HG03558 (cell line): ENCODE results near the gene EEF1AKMT2.
A peak's percentile ranks its signal among the peaks of the same experiment; 100 is the strongest.

ENCODE experiments used
- ATAC-seq: cut with Tn5 transposase; IDR thresholded peaks from one replicate; pipeline ENCODE4 v1.9.1; 2021; ENCODE audit warnings: moderate number of reproducible peaks; ENCODE audit not compliant: unreplicated experiment; ENCODE audit errors: extremely low read depth

The EEF1AKMT2 gene

DNA sequence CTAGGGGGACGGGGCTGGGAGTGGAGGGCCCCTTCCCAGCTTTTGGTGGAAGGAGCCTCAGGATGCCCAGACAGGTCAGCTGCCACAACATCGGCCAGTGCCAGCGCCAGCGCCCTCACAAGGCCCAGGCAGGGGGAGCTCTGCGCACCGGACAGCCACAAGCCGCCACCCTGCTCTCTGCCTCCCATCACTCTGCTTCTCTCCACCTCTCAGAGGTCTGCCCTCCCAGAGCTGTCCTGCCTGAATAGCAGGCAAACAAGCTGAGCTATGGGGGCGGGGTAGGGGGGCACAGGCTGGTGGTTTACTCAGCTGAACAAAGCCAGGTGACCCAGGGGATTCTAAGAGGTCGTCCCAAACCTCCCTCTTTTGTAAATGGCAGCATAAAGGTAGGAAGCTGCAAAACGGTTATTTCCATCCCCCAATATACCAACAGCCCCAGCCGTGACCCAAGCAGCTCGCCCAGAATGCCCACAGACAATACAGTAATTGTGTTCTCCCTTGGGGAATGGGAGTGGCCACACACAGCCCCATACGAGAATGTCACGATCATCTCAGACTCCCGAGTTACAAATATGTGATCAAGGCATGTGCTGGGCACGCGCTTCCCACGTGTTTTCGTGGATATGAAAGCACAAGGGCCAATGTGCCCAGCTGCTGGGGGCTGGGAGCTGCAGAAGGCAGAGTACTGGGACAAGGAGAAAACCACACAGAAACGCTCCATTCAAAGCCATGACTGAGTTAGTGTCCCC is 67.2 kb downstream of the EEF1AKMT2 start:
- ATAC-seq, result no peak

DNA sequence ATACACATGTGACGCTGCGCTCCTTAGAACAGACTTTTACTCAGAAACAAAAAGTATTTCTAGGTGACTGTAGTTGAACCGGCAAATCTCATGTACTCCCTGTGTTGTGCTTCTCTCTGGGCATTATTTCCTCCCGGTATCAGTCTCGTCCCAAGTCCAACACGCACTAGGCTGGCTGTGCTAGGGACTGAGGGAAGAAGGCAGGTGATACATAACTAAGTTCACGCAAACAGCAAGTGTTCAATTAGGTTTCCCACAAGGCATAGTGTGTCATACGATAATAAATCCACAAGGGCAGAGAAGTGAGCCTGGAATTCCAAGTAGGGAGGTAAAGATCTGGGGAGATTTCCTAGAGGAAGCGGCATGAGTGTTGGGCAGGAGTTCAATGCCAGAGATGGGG is 67.9 kb downstream of the EEF1AKMT2 start:
- ATAC-seq, result no peak

DNA sequence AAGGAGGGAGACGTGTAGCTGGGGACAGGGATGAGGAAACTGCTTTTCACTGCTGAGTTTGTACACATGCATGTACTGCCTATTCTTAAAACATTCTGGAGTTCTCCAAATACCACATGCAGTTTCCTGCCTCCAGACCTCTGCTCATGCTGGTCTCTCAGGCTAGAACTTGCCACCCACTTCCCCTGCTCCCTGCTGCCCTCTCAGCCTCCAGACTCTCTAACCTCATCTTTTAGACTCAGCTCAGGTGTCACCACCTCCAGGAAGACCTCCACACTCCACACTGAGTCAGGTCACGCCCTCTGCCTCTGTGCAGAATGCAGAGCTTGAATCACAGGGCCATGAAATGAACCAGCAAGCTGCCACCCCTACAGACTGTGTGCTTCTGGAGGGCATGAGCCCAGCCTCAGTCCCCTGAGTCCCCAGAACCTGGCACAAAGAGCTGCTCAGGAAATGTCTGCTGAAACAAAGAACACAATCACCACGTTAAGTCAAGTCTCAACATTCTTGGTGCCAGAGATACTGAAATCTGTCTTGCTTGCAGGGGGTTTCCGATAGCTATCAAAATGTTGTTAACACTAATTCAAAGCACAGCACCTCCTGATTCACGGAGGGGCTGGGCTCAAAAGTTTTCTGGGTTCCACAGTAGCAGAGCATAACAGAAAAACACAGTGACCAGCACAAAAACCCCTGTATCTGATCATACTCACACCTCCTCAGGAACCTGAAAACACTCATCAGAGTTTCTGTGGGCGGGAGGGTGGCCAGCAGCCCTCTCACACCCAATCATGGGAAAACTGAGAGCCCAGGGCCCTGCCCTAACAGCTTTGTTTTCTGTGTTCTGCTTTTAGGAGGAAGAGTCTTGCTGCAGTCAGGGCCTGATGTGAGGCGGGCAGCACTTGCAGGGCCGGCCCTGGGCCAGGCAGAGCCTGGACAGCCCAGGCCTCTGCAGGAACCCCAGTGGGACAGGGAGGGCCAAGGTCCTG is 68.6 kb downstream of the EEF1AKMT2 start:
- peak; percentile 52 for ATAC-seq

DNA sequence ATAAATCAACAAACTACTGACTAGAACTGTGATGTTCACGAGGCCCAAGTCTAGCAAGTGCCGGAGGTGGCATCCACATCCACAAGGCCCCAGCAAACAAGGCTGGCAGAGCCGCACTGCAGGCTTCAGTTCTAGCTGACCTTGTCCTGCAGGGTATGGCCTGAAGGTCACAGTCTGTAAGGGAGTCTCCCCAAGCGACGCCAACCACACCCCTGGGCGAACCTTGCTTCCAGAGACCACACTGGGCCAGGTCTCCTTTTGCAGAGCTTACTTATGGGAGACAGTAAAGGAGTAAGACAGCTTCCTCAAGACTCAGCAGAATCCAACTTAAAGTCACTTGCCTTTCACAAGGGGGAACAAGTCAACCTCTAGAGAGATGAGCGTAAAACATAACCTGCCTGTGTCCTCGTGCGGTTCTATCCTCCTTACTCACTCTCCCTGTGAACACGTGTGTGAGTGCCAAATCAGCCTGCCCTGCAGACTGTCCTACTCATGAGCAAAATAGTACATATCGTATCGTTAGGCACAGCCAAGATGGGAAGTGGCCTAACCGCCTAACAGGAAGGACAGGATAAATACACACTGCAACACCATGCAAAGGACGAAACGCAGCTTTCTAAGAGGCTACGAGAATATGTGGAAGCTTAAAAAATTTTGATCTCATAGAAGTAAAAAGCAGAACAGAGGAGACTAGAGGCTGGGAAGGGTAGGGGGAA is 70.2 kb downstream of the EEF1AKMT2 start:
- no peak for ATAC-seq

DNA sequence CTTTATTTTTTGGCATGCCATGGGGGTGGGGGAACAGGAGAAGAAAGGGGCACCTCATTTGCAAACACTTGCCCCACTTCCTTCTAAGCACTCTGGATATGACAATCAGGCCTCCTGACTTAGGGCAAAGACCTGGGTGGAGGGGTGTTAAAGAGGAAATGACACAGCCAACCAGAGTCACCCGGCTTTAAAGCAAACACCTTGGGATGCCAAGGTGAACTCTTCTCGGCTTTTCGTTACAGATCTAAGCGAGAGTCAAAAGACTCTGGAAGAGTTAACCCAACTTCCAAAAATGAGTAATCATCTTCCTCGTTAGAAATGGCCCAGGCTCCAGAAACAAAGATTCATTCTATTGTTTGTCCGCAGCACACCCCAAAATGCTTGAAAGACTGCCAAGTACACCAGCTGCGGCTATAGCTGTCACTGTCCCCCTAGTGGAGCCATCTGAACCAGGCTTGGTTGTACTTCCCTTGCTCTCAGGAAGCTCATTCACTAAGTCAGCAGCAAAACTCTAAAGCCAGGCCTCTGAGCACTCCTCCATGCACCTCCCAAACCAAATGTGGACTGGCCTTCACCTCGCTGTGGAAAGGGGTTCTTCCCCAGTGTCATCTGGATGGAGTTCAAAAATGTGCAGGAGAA is 72.4 kb downstream of the EEF1AKMT2 start:
- no peak for ATAC-seq

DNA sequence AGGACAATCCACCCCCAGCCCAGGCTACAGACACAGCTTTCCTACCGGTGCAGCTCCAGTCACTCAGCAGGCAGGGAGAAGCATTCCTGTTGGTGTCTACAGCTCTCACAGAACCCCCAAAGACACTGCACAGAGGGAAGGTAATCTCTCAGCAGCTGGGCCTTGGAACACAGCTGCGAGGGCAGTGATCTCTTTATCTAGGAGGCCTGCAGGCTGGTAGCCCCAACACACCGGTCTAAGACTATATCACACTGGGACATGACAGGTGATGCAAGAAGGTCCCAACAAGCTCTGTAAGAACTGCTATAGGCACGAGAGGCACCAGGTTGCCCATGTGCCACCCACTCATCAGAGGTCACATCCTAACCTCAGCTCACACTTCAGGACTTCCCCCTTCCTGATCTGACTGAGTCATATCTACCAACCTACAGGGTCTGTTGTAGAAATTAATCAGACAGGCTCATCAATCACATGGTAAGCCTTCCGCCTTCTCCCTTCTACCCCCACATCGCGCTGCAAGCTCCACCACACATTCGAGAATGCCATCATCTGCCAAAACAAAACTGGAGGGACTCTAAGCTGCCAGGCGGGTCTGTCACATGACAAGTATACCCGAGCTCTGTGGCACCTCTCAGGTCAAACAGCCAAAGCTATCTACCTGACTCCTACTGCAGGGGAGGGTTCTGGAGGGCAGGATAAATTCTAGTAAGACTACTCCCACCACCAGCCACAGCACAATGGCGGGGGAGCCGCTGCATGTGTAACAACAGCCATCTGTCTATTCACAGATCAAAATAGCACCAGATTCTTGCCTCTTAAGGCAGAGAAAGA is 73.6 kb downstream of the EEF1AKMT2 start:
- peak; percentile 35 for ATAC-seq

DNA sequence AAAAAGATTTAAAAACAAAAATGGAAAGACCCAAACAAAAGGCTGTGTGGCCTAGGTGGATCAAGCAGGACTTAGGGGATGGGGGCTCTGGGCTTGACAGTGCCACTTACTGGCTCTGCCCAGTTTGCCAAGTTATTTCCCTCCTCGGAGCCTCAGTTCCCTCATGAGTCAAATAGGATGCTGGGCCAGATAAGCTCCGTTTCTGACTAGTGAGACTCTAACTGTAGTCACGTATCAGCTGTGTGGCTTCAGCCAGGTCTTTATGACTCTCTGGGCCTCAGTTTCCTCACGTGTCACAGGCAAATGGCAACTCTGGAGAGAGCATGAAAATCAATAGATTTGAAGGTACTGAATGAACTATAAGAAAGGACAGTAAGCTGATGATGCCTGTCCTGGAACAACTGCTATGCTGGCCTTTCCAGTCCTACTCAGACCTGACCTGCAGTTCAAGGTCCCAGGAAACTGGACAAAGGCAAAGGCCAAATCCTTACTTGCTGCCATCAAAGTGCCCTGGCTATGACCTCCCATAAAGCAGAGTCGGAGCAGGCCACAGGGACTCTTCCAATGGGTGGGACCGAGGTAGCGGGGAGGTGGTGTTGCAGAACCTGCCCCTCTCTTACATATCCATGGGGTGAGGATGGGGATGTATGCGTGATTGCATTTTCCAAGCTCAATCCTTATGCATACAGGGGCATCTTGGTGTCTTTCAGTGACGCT is 74.5 kb downstream of the EEF1AKMT2 start:
- ATAC-seq, result no peak

DNA sequence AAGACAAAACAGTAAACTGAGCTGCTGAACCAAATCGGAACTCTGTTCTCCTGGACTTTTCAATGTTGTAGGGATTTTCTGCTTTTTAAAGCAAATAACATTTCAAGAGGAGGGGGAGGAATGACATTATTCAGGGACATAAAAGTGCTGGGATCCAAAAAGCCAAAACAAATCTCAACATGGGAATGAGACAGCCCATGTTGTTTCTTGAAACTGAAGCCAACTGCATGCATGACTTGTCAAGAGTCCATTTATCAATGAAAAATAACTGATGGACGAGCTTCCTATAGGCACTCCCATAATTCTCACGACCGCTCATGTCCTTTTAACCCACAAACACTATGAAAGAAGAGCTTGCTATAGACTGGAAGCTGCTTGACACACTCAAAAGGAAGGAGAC is 75.3 kb downstream of the EEF1AKMT2 start:
- ATAC-seq, result no peak

DNA sequence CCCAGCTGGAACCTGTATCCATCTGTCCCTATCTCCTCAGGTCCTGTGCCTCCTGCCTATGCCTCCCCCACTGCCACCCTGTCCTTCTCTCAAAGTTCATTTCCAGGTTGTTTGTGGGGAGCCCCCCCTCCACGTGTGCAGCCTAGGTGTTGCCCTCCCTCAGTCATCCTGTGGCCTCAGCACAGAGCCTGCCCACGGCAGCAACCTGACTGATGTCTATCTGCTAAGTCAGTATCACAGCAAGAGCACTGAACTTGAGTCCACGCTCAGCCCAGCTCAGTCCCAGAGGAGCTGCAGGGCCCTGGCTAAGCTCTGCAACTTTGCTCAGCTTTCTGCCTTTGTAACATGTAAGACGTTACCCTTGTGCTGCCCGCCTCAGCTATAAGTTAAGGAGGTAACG is 76.2 kb downstream of the EEF1AKMT2 start:
- ATAC-seq, result no peak

DNA sequence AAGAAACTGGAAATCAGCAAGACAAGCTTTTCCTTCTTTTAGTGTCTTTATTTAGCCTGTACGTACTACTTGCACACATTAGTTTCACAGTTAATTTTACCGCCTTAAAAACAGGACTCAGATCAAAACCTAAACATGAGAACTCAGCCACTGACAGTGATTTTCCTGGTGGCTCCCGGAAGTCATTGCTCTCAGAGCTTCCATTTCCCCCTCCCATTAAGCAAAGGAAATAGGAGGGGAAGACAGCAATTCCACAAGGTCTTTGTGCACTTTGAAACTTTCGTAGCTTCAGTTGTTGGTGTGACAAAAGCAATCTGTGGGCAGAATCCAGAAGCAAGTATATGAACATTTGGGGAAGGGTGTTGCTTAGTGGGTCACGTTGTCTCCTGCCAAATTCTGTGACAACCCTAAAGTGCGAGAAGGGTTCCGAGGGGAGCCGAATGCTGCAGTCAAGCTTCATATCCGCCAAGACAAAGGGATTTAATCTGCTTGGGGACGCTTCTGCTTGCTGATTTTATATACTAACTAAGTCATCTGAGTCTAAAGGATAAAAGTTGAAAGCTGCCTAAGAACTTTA is 77.9 kb downstream of the EEF1AKMT2 start:
- ATAC-seq, result no peak

DNA sequence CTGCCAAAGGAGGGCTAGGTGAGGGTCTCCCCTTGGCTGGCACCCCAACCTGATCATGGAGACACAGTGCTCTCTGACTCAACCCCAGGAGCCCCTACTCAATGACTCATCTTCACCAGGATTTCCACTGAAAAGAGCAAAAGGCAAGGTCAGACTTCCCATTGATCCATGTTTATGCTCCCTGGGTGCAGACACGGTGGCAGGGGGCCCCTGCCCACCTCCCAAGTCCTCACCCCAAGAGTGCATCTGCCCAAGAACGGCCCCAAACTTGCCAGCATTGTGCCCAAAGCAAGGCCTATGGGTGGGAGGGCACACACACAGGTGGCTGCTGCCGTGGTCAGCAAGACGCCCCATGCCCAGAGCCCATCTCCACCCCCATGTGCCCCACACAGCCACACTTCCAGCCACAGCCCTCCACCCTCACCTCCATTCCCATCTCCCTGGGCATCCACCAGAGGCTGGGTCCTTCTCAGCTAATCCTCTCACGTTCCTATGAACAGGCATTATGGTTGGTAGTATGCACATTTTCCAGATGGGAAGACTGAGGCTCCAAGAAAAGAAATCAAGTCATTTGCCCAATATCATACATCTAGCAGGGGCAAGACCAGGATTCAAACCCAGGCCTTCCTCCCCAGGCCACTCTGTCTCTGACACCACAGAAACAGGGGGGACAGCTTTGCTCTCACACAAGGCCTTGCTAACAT is 78.8 kb downstream of the EEF1AKMT2 start:
- no peak for ATAC-seq

DNA sequence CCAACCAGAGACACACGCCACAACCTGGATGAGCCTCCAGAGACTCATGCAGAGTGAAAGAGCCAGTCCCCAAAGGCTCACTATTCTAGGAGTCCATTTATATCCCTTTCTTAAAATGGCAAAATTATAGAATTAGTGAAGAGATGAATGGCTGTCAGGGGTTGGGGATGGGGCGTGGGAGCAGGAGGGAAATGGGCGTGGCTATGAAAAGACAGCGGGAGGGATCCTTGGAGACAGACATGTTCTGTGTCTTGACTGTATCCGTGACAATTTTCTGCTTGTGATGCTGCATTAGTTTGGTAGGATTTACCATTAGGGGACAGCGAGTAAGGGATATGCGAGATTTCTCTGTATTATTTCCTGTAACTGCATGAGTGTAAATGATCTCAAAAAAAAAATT is 80.5 kb downstream of the EEF1AKMT2 start:
- ATAC-seq, result no peak

DNA sequence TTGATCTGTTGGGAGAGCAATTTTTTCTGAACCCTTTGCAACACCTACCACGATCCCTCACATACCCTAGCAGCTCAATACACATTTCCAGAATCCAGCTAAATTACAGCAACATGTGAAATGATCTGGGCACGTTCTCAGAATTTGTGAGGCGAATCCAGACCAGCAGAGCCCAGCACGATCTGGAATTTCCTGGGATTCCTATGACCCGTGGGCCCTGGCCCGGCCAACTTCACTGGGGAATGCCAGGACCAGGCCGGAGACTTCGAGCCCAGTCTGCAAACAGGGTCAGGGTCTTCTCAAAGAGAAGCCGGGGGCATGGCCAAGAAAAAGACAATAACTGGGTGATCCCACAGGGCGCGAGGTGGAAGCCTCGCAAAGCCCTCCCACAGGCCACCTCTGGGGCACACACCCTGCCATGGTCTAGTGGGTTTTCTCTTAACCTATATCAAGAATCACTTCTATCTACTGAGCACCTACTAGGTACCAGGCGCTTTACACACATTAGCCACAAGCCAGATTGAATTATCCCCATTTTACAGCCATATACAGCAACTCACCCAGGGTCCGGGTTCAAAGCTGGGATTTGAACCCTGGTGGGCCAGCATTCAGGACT is 81.3 kb downstream of the EEF1AKMT2 start:
- ATAC-seq, result no peak

DNA sequence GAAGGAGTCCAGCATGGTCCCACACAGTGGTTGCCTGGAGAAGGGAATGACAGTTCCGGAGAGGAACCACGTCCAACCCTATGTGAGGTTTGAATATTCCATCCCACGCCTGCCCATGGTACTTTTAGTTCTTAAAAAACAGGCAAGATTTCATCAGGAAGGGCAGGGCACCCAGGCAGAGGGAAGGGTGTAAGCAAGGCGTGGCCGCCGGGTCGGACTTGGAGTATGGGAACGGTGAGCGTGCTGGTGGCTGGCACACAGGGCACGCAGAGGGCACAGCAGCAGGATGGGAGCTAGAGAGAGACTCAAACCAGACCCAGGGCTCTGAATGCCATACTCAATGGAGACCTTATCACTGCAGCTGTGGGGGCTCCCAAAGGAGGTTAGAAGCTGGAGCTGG is 81.8 kb downstream of the EEF1AKMT2 start:
- no peak for ATAC-seq

DNA sequence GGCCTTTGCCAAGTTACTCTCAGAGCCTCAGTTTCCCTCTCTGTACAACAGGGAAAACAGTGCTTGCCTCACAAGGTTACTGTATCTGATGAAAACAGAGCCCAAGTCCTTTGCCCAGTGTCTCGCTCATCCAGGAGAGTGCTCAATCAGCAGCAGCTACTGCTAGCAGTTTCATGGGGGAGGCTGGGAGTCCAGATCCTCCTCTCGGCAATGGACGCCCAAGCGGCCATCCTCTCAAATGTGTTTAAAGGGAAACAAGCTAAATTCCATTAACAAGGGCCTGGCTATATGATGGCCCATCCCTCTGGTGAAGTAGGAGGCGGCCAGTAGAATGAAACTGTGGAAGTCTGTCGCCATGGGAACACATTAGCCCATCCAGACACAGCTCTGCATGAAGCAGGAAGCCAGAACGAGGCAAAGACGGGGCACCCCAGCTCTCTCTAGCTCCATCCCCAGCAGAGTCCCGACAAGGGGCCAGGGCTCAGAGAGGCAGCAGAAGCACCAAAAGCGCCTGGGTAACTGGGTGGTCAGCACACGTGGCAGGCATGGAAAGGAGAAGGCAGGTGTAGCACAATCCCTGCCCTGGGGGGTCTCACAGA is 82.7 kb downstream of the EEF1AKMT2 start:
- no peak for ATAC-seq

DNA sequence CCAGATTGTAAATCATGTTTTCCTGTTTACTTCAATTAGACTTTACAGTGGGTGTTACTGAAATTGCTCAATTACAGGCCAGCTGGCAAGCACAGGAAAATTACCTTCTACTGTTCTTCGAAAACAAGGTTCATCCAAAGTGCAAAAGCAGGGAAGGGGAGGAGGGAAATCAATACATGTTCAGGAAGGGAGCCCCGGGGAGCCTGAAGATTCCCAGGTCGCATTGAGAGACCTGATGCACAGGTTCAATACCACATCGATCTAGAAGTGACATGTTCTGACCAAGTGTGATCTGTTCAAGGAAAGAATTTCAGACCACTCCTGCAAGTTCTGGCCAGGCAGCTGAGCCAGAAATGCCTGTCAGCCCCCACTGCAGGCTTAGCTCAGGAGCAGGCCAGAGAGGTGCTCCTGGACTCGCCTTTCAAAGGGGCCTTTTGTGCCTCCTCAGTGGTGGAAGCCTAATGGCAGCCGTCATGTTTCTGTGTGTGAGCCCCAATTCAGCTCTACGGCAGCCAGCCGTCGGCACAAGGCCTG is 83.4 kb downstream of the EEF1AKMT2 start:
- no peak for ATAC-seq
